Astrocyte of the cerebellum (primary cell): ENCODE results near the gene ACER2.
A peak's percentile ranks its signal among the peaks of the same experiment; 100 is the strongest.

Experiments used
- DNase-seq: peaks from one replicate; pipeline ENCODE4 v3.0.0-alpha.2; 2011; ENCODE audit warnings: low read depth
- H3K4me3 ChIP-seq: 2 replicates; pipeline ENCODE4 v1.5.1; 2011; ENCODE audit warnings: mild to moderate bottlenecking, low read depth, low read length, moderate library complexity
- CTCF ChIP-seq: IDR thresholded peaks from 2 replicates; pipeline ENCODE4 v1.5.1; 2012; ENCODE audit warnings: low read length, low read depth, moderate library complexity, mild to moderate bottlenecking; ENCODE audit errors: missing control alignments
- in situ Hi-C: cut with HindIII; loops from 2 replicates; pipeline ENCODE4 v1.10.0; 2017; ENCODE audit warnings: low sequenced_read_pairs

Gene ACER2

GRCh38 chr9:19460243-19460642 is 51.4 kb downstream of the ACER2 start:
- H3K4me3 ChIP-seq, result no peak overlapping the region
- DNase-seq, result no peak
- TF ChIP-seq CTCF, result no peak
- in situ Hi-C loops, result no loop called here

- in situ Hi-C loops, result no loop called here
- no peak for DNase-seq
- H3K4me3 ChIP-seq, result no peak overlapping the region
- no peak for TF ChIP-seq CTCF
Measured at GRCh38 chr9:19461135-19461534, 52.3 kb downstream of the ACER2 start.

DNA sequence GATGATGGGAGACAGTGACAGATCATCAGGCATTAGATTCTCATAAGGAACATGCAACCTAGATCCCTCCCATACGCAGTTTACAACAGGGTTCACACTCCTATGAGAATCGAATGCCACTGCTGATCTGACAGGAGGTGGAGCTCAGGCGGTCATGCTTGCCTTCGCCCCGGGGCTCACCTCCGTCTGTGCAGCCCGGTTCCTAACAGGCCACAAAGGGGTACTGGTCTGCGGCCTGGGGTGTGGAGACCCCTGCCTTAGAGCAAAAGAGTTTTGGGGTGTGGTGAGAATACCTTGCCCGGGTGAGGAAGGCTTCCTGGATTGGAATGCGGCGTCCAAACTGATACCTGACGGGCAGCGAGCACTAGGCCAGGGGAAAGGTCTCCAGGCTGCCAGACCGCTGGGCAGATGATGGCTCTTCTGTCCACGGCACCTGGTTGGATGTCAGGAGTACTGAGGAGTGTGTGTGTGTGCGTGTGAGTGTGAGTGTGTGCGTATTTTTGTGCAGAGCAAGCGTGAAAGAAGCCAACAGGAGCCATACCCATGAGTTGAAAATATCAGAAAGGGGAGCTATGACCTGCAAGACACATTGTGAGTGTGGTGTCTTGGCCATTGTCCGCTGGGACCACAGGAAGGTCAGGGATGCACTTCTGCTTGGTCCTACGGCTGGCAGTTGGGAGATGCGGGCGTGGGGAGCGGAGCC is 55.4 kb downstream of the ACER2 start:
- no peak for TF ChIP-seq CTCF
- in situ Hi-C loops, result no loop called here
- peak overlapping the region; percentile 39 for H3K4me3 ChIP-seq
- DNase-seq, result no peak

- H3K4me3 ChIP-seq, result peak overlapping the region; percentile 39
- peak; percentile 72 for DNase-seq
- TF ChIP-seq CTCF, result peak; percentile 67
- in situ Hi-C loops, result no loop called here
Measured at GRCh38 chr9:19464764-19465585, 56.2 kb downstream of the ACER2 start.

DNA sequence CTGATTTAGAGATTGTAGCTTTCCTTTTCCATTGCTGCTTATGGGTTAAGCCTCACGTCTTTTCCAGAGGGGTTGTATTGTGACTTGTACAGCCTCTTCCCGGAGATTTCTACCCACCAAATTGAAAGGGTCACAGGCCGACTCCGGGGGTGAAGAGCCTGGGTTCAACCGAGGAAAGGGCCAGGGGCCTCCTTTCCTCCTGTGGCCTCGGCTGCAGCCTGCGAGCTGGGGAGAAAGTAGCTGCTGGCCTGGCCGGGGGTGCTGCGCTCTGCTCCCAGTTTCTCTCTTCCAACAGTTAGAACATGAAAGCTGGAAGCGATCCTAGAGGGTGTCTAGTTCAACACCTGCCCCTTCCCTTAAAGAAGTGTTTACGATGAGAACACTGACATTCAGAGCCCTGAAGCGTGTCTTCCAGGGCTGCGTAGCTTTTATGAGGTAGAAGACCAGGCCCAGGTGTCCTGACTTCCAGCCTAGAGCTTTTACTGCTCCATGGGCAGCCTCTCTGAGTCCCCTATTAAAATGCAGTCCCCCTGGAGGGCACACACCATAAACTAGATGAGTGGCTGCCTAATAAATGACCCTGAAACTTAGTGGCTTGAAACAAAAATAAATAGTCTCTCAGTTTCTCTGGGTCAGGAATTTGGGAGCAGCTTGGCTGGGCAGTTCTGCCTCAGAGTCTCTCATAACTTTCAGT is 56.9 kb downstream of the ACER2 start:
- no peak for TF ChIP-seq CTCF
- no peak for DNase-seq
- in situ Hi-C loops, result no loop called here
- no peak overlapping the region for H3K4me3 ChIP-seq

- H3K4me3 ChIP-seq, result no peak overlapping the region
- no peak for TF ChIP-seq CTCF
- in situ Hi-C loops, result no loop called here
- DNase-seq, result no peak
Measured at GRCh38 chr9:19466280-19466639, 57.5 kb downstream of the ACER2 start.
